ENCODE measurements around the gene ACIN1. TPM values are rescaled to one million over a fixed set of nuclear protein-coding genes. Genes with fewer than 3 reads are reported as not detected.

ACIN1 gene
- total and polyA plus RNA-seq, 10 of the 15 experiments (the other 5 are each of a cell fraction or from before 2014, with no cell fraction given), result 4.3 to 148 (median 93.4) TPM

GRCh38 chr14:23086565-23086964 lies 8.4 kb downstream of the ACIN1 start:
- Histone ChIP-seq H3K4me1 (ENCODE audit: control insufficient read depth, insufficient read depth, low read length) (no peaks in the 10 kb centered on the region), H3K27ac (ENCODE audit: control insufficient read depth, insufficient read depth) (no peak overlapping the region), H2AFZ (ENCODE audit: control insufficient read depth, low read depth, low read length) (no peak overlapping the region), H4K20me1 (ENCODE audit: control insufficient read depth, insufficient read depth) (no peaks in the 10 kb centered on the region), H3K4me2 (ENCODE audit: control insufficient read depth, insufficient read depth) (no peak overlapping the region), H3K27me3 (replicated peaks in 1 of 2; ENCODE audit: control insufficient read depth in 2 of 2, insufficient read depth in 2 of 2, low read length in 1 of 2) (no peaks in the 10 kb centered on the region), H3K79me2 (ENCODE audit: control insufficient read depth, insufficient read depth, low read length) (peaks cover 2% of the 10 kb centered on the region; the same call in 1 of the 2 replicates), H3K9me3 (replicated peaks; ENCODE audit: control insufficient read depth, insufficient read depth, low read length) (no peaks in the 10 kb centered on the region), H3K9ac (ENCODE audit: control insufficient read depth, insufficient read depth, low read length) (no peak overlapping the region), H3K36me3 (ENCODE audit: control insufficient read depth in 2 of 2, insufficient read depth in 2 of 2, low read length in 1 of 2) (peaks cover 5 to 36% of the 10 kb centered on the region in 2 experiments), H3K4me3 (no peak overlapping the region)
- intact Hi-C loops (cut with micrococcal nuclease; ENCODE audit: unreplicated experiment) (no loop called here), in situ Hi-C loops (cut with MboI) (no loop called here)
- WGBS (ENCODE audit: insufficient coverage, insufficient replicate concordance, low lambda C conversion rate, missing lambda C conversion rate), result 100% methylated on average over 1 of the region's 1 CpG
- ChIA-PET SMC1A (ENCODE audit: uncharacterized antibody, unreplicated experiment) (interaction anchor here (1.2 kb wide), 1 partner anchor 8 kb away, joined by 3 read pairs; the partner anchor contains the start of genes ACIN1 and C14orf119), POLR2A (interaction anchor here (1.3 kb wide), 1 partner anchor 8 kb away, joined by 6 read pairs; the partner anchor contains the start of genes ACIN1 and C14orf119), RAD21 (ENCODE audit: unreplicated experiment) (no interaction called here), CTCF (interaction anchor here (1.7 to 3.1 kb wide), 3 partner anchors 8 to 18 kb away, joined by 6 to 16 read pairs (median 15); partner anchors contain the start of gene ACIN1)
- ATAC-seq, result no peak
- no peak for DNase-seq (ENCODE audit: low read depth, low spot score)
- no peak for FAIRE-seq
- BruUV-seq (replicated peaks), result no TSS peak
- TF ChIP-seq, protein P1, sequence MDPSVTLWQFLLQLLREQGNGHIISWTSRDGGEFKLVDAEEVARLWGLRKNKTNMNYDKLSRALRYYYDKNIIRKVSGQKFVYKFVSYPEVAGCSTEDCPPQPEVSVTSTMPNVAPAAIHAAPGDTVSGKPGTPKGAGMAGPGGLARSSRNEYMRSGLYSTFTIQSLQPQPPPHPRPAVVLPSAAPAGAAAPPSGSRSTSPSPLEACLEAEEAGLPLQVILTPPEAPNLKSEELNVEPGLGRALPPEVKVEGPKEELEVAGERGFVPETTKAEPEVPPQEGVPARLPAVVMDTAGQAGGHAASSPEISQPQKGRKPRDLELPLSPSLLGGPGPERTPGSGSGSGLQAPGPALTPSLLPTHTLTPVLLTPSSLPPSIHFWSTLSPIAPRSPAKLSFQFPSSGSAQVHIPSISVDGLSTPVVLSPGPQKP (IDR thresholded peaks at IDR 0.05; ENCODE audit: low read depth, low read length), result no peak
- TF ChIP-seq MTA2 (IDR thresholded peaks at IDR 0.05; ENCODE audit: low read depth) (no peak), CEBPB (IDR thresholded peaks at IDR 0.05; ENCODE audit: borderline replicate concordance in 1 of 2, low read depth in 2 of 2, low read length in 2 of 2) (no peak), MAX (IDR thresholded peaks at IDR 0.05; ENCODE audit: low read depth, low read length) (no peak), MEF2A (IDR thresholded peaks at IDR 0.05; ENCODE audit: insufficient read depth, low read depth, low read length) (no peak), FOS (IDR thresholded peaks at IDR 0.05; ENCODE audit: borderline replicate concordance, extremely low read depth, insufficient read length) (no peak), ZNF217 (IDR thresholded peaks at IDR 0.05) (no peak), NFXL1 (IDR thresholded peaks at IDR 0.05; ENCODE audit: borderline replicate concordance) (no peak), MLLT1 (IDR thresholded peaks at IDR 0.05) (no peak), BMI1 (IDR thresholded peaks at IDR 0.05; ENCODE audit: borderline replicate concordance) (no peak), TCF12 (IDR thresholded peaks at IDR 0.05; ENCODE audit: low read depth, low read length) (no peak), NFIC (IDR thresholded peaks at IDR 0.05; ENCODE audit: low read depth, low read length) (no peak), POLR2A (IDR thresholded peaks at IDR 0.05; ENCODE audit: low read depth, low read length) (no peak), IKZF1 (conservative IDR thresholded peaks at IDR 0.05) (no peak), ZNF274 (IDR thresholded peaks at IDR 0.05; ENCODE audit: insufficient read depth, insufficient read length) (no peak), NR2F1 (conservative IDR thresholded peaks at IDR 0.05) (no peak), MTA3 (IDR thresholded peaks at IDR 0.05; ENCODE audit: borderline replicate concordance, low read length) (no peak)
- TF ChIP-seq, protein P2, sequence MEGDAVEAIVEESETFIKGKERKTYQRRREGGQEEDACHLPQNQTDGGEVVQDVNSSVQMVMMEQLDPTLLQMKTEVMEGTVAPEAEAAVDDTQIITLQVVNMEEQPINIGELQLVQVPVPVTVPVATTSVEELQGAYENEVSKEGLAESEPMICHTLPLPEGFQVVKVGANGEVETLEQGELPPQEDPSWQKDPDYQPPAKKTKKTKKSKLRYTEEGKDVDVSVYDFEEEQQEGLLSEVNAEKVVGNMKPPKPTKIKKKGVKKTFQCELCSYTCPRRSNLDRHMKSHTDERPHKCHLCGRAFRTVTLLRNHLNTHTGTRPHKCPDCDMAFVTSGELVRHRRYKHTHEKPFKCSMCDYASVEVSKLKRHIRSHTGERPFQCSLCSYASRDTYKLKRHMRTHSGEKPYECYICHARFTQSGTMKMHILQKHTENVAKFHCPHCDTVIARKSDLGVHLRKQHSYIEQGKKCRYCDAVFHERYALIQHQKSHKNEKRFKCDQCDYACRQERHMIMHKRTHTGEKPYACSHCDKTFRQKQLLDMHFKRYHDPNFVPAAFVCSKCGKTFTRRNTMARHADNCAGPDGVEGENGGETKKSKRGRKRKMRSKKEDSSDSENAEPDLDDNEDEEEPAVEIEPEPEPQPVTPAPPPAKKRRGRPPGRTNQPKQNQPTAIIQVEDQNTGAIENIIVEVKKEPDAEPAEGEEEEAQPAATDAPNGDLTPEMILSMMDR (IDR thresholded peaks at IDR 0.05 in 2 of 3, conservative IDR thresholded peaks at IDR 0.05 in 1 of 3; ENCODE audit: control insufficient read depth in 2 of 3, extremely low read depth in 1 of 3, insufficient read depth in 1 of 3, low read depth in 3 of 3, low read length in 3 of 3), result no peak

All from GM12878 (cell line).